ENCODE measurements around the gene TFEB.

The TFEB gene

DNA sequence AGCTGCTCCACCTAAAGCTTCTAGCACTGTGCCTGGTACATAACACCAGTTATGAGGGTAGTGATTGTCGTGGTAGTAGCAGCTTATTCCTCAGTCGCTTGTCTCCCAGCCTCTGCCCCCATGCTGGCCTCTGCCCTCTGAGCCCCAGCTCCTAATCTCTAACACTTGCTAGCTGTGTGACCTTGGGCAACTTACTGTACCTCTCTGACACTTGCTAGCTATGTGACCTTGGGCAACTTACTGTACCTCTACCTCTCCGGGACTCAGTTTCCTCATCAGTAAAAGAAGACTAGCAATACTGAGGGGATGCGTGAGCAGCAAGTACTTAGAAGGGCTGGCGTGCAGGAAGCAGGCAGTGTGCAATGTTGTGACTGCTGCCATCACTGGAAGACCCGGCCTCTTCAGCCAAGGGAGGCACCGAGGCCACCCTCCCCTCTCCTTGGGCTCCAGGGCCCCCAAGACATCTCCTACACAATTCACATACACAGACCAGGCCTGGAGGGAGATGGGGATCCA, 87.3 kb downstream of the TFEB start:
- no peak for DNase-seq

DNA sequence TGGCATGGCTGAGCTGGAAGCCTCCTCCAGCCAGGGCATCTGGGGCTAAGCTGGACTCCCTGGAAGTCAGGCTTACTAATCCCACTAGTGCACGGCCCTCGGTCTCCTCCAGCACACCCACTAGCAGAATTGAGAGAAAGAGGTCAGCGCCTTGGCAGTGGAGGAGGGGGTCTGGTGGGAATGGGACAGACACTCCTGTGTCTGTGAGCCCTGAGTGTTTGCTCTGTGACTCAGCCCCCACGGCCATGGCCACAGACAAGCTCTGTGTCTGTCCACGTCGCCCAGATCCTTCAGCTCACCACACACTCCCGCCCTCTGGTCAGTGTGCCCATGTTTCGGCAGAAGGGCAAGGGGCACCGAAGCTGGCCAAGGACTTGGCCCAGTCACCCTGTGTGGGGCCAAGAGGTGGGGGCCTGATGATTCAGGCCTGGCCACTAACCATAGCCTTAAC, 88.3 kb downstream of the TFEB start:
- no peak for DNase-seq

DNA sequence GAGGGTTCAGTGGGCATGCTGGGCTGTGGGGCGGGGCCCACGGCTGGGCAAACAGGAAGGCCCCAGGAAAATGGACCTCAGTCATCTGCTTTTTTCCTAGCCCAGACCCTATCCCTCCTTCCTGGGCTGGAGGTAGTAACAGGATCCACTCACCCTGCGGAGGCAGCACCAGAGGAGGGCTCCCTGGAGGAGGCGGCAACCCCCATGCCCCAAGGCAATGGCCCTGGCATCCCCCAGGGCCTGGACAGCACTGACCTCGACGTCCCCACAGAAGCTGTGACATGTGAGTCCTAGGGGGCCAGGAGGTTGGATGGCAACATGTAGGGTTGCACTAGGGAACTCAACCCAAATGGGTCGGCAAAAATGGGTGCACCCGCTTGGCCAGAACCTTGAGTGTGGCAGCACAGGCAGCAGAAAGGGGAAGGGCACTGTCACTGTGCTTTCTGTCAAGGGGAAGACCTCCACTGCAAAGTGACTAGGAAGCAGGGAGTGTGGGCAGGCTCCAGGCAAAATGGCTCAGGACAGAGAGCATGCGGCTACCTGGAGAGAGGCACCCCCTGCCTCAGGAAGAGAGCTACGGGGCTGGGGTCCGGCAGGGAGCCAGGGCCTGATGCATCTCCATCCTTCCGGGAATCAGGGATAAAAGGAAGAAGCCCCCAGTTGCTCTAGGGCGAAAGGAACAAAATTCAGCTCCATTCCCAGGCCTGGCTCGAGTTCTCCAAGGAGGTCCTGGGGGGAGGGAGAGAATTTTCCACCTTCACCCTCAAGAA, 89.2 kb downstream of the TFEB start:
- no peak for DNase-seq

DNA sequence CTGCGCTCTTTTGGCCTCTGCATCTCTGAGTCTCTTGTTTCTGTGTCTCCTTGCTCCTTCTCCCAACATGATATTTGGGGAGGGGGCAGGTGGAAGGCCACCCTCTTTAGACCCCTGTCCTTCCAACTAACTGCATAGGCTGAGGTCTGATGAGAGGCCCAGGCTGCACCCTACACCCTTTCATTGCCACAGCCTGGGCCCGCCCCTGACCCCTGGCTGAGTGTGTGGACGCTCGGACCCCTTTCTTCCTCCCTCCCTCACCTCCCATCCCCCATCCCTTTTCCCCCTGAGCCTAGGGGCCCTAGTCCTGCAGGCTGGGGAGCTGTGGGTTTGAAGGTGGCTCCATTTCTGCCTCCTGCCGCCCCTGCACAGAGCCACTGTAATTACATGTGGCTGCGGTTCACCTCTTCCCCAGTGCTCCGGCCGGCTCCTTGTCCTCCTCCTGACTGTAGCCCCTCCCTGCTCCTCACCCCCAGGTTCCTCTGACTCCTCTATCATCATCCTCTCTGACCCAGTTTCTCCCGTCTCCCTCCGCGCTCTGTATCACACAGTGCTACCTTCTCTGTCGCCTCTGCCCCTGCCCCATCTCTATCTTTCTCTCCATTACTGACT, 90.3 kb downstream of the TFEB start:
- DNase-seq, result no peak

DNA sequence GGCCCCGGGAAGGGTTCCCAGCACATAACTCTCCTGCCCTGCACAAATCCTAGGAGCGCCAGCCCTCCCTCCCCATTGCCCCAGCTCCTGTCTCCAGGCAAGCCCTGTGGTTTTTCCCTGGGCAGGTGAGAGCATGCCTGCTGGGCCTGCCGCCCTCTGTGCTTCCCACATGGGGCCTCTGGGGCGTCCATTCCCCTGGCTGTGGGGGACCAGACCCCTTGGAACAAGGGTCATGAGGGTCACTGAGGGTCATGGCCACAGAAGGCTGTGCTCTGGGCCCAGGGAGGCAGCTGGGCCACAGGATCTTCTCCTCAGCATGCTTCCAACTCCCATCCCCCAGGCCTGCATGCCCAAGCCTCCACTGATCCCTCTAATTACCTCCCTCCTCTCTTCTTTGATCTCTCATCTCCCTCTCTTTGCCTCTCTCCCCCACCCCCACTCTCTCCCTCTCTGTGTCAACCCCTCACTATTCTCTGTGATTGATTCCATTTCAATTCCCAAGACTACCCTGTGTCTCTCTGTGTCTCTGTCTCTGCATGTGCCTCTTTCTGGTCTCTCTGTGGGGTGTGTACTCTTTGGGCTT, 91.0 kb downstream of the TFEB start:
- DNase-seq, result peak; percentile 59

DNA sequence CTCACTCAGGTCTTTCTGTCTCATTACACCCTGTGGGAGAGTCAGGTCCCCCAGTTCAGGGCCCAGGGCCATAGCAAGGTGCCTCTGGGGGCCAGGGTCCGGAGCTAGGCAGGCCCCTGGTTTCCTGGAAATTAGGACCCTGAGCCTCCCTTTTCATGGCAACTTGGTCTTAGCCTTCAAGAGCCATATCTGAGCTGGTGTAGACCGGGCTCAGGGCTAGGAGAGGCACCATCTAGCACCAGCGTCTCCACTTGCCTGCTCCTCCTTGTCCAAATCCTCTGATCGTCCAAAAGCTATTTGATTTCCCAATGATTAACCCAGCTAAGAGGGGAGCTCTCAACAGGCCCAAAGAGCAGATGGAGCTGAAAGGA, 91.5 kb downstream of the TFEB start:
- no peak for DNase-seq

DNA sequence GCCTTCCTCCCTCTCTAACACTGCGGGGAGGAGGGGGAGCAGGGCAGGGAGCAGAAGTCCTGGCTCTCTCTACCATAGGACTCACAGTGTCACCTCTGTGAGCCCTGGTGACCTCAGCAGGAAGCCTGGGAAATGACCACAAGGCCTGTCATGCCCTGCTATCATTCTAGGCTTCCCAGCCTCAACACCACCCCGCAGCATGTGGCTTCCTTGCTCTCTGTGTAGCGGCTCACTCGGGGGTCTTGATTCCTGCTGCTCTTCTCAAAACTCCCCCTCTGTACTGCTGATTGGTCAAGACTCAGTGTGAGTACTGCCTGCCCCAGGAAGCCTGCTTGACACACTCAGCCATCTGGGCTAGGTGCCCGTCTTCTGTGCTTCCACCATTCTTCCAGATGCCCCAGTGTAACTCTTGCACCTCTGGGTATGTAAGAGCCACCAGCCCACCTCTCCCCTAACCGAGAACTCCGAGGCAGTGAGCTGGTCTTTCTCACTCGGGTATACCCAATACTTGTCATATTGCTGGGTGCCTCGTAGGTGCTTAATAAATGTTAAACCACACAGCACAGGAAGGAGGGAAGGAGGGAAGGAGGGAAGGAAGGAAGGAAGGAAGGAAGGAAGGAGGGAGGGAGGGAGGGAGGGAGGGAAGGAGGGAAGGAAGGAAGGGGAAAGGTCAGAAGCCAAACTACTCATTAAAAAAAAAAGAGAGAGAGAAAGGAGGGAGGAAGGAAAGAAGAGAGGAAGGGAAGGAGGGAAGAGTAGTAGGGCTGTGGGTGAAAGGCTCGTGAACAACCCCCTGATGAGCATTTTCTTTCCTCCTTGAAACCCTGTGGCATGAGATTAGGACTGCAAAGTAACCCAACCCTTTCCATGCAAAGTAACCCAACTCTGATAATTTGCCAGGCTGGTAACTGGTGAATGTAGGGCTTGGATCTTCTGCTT, 92.2 kb downstream of the TFEB start:
- DNase-seq, result no peak

DNA sequence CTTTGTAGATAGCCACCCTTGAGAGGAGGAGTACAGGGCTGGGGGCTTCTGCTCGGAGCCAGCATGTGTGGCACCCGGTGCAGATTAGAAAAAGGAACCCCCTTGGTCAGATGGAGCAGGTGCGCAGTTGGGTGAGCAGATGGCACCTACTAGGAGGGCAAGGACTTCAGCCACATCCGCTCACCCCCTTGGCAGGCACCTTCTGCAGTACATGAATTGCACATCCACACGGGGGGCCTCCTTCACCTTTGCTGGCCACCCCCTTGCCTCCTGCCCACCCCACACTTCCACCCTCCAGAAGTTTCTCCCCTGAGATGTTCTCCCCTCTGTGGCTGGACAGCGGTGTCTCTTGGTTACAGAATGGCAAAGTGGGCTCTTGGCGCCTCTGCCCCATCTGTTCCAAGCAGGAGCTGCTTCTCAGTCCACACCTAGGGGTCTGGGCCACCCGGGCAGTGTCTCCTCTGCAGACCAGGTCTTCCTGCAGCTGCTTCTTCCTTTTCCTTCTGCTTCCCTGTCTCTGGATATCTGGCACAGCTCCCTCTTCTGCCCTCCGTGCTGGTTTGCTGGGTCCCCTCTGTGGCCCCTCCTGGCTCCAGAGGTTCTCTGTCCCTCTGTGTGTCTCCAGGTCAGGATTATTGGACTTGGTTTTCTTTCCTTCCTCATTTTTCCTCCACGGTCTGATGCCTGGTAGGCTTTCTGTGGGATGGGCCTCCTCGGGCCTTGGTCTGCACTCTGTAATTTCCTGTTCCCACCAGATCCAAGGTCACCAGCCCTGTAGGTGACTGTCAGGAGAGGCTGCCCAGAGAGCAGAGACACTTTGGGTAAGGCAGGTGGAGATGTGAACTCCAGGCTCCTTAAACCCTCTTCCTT, 93.1 kb downstream of the TFEB start:
- no peak for DNase-seq

DNA sequence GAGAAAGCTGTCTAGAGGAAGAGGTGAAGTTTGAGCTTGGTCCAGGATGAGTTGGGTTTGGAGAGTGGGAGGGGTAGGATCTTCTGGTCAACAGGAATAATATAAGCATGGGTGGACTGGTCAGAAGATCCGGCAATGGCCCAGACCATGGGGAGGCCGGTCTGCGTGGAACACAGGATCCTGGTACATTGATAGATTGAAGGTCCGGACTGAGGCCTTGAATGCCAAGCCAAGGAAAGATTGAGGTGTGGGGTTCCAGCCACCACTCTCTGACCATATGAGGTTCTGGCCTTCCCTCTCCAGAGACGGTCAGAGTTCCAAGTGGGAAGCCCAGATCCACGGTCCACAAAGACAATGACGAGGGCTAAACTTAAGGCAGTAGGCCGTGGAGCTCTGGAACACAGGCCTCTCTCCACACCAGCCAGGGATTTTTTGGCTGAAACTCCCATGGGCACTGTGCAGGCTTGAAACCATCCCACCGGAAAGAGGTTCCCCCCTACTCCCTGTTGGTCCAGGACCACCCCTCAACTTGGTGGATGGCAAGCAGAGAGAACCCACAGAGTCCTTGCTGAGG, 94.0 kb downstream of the TFEB start:
- DNase-seq, result no peak

DNA sequence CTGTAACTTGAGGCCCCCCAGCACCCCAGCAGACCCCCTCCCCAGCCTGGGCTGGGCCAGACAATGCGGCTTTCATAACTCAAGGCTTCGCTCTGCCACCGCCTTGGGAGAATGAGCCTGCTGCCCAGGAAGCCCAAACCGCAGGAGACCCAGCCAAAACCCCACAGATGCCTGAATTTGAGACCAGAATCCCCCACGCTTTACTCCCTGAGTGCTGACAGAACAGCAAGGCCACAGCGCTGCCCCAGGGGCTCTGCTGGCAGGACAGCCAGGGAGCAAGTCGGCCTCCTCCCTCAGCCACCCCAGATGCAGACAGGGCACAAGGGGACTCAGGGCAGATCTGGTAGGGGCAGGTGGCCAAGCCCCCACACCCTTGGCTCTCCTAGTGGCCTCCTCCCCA, 95.0 kb downstream of the TFEB start:
- DNase-seq, result no peak

DNA sequence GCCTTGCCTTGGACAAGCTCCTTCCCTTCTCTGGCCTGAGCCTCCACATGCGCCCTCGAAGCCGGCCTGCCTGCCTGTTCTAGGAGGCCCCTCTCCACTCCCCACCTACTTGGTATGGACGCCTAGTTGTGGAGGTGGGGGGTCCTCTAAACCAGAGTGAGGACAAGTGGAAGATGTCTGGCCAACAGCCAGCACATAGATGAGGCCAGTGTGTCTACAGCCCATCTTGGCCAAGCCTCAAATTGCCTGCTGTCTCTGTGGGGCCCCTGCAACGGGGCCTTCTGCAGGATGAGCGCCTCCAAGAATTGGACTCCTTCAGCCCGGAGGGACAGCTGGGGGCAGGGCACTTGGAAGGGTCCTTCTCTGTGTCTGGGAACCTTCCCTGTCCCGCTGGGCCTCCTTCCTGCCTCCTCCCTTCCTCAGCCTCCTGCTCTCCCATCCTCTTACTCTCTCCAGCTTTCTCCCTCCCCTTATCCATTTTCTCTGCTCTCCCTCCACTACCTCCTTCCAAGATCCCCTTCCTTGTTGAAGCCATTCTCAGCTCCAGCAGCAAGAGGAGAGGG, 95.5 kb downstream of the TFEB start:
- no peak for DNase-seq

DNA sequence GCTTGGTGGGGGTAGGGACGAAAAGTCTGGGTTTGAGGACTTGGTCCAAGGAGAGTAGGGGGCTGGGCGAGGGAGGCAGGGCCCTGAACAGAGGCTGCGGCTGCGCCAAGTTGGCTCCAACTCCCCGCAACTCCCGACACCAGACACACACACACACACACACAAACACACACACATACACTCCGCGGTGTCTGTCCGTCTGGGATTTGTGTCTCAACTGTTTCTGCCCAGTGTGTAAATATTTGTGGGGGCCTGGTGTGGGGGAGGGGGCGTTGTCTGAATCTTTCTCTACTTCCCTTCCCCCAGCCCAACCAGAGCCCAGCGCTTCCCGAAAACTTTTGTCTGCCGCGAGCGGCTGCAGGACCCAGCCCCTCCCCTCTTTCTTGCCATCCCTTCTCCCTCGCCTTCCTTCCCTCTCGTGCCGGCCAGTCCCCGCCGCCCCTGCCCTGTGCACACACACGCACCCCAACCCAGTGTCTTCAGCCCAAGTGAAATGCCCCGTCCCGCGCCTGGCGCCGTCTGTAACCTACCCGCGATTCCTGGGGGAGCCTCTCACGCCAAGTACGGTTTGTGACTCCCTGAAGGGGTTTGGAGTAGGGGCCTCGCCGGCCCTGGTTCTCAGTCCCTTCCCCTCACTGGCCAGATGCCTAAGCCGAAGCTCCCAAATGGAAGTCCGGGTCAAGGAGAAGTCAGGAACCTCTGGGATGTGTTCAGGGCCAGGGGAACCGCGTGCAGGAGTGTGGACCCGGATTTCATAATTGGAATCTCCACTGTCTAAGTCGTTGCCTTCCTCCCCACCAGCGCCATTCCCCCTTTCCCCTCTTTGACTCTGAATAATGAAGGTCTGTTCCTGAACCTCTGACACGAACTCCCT, 96.2 kb downstream of the TFEB start:
- DNase-seq, result no peak

DNA sequence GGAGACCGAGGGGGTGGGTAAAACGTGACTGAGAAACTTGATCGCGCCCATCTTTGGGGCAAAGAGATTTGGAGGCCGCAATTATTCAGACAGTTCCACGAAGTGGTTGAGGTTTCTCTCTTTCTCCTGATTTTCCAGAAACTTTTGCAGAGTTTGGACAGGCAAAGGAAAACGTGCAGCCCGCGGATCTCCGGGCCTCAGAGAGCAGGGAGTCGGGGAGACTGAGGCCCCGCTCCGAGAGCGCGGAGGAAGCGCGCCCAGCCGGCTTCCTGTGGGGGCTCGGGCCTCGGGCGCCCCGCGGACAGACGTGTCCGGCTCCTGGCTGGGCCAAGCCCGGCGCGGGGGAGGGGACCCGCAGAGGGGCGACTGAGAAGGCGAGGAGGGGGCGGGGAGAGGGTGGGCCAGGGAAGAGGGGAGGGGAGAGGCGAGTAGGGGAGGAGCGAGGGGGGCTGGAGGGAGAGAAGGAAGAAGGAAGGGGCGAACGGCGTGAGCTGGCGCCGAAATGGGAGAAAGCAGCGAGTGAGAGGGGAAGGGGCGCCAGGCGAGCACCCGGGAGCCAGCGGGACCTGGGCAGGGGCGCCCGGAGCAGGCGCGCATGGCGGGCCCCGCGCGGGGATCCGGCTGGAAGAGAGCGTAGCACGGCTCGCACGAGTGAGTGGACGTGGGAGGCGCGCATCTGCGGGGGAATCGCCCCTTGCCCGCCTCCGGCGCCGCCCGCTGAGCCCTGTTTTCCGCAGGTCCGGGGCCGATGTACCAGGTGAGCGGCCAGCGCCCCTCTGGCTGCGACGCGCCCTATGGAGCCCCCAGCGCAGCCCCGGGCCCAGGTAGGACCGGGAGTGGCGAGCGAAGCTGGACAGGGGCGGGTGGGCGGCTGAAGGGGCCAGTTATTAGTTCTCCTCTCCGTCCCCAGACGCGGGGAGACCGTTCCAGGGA, 97.1 kb downstream of the TFEB start, which contains the start of gene MDFI:
TSS of gene MDFI (plus strand) at position 467 of the 933 bp plus-strand sequence. CDS start at position 749, 282 bp downstream.
- DNase-seq, result no peak

DNA sequence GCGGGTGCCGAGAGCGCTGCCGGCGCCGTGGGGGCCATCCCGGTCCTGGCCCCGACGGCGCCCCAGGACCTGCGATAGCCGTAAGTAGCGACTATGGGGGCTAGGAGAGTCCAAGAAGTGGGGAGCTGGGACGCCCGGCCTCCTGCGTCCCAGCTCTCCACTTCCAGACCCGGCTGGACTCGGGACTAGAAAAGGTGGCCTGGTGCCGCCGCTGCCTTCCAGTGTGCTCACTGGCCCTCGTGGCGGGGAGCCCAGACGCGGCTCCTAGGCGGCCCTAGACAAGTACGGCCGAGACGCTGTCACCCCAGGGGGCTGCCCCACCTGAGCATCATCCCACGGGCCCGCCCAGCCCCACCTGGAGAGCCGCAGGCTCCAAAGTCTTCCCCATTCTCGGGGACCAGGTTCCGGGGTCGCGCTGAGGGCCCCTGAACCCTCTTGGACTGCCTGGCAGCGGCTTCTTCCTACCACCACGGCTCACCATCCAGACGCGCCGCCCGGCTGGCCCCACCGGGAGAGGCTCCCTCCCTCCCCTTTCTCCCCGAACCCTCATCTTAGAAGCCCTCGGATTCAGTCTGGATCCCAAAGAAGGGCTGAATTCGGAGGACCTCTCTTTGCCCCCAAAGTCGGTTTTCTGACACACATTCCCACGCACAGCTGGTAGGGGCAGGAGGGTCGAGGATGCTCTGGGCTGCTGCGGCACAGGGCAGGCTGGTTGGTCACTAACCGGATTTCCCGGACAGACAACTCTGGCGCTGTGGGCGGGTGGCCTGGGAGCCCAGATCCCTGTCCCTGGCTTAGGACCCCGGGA, 98.0 kb downstream of the TFEB start:
- DNase-seq, result no peak

DNA sequence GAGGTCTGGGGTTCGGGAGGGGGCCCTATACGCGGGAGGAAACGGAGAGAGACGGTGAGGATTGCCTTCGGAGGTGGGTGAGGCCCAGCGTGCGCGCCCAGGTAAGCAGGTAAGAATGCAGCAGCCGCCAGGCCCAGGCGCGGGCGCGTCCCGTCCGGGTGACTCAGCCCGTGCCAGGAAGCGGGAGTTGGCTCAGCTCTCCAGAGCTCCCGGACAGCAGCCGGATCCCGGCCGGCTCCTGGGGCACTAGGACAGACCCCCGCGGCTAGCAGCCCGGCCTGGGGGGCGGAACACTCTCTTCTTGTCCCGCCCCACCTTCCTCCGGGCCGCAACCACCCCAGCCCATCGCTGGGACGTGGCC, 98.6 kb downstream of the TFEB start:
- no peak for DNase-seq

DNA sequence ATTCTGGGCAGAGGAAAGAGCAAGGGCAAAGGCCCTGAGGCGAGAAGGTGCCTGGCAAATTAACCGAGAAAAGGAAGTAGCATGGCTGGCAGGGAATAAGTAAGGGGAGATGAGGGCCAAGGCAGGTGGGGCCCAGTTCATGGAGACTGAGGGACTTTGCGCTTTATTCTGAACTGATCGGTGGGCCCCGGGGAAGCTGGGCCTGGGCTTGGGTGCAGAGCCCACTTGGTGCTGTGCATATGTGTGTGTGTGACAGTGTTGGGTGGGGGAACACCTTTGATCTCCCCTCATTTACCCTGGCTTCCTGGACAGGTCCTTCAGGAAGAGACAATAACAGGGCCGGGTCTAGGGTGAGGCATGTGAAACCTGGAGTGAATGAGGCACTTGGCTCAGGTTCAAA, 100.0 kb downstream of the TFEB start:
- no peak for DNase-seq

DNA sequence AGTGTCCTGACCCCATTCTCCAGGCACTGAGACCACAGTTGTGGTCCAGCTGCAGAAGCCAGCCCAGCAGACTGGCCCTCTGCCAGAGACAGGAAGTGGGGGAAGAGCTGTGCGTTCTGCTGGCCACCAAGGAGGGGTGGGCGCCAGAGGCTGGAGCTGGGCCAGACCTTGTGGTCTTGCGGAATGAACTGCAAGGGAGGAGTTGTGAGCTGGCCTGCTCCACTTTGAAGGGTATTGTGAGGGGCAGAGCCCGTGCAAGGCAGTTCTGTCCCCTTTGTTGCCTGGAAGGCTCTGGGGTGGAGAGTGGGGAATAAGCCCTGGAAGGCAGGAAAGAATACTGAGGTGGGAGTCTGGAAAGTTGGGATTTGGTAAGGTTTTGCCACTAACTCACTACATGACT, 100.8 kb downstream of the TFEB start:
- no peak for DNase-seq

Data from NCI-H510A (cell line).